NCI-H748 (cell line): ENCODE results near the gene MNDA.

Experiments
- DNase-seq: peaks from one replicate; lab custom pipeline; 2025; ENCODE audit not compliant: unreplicated experiment; lab: John Stamatoyannopoulos, UW

The MNDA gene

GRCh38 chr1:158830904-158831507 is at the start of gene MNDA:
MNDA (plus strand) TSS chr1:158831351; CDS start chr1:158842154, 10,803 bp downstream.
- no peak for DNase-seq

- DNase-seq, result no peak
Observed at GRCh38 chr1:158793604-158794003, 37.5 kb upstream of the MNDA start.

- no peak for DNase-seq
Observed at GRCh38 chr1:158794247-158794646, 36.9 kb upstream of the MNDA start.

- DNase-seq, result no peak
Observed at GRCh38 chr1:158798531-158798930, 32.6 kb upstream of the MNDA start.

GRCh38 chr1:158799689-158800088 is 31.5 kb upstream of the MNDA start:
- no peak for DNase-seq

GRCh38 chr1:158800526-158800925 is 30.6 kb upstream of the MNDA start:
- DNase-seq, result no peak

GRCh38 chr1:158801396-158801795 is 29.8 kb upstream of the MNDA start:
- DNase-seq, result no peak

- no peak for DNase-seq
Observed at GRCh38 chr1:158803678-158804077, 27.5 kb upstream of the MNDA start.

GRCh38 chr1:158806916-158807536 is 24.1 kb upstream of the MNDA start:
- DNase-seq, result no peak

- DNase-seq, result no peak
Observed at GRCh38 chr1:158809256-158809655, 21.9 kb upstream of the MNDA start.

GRCh38 chr1:158809862-158810261 is 21.3 kb upstream of the MNDA start:
- DNase-seq, result no peak

GRCh38 chr1:158810311-158810710 is 20.8 kb upstream of the MNDA start:
- DNase-seq, result no peak

- DNase-seq, result no peak
Observed at GRCh38 chr1:158812336-158812735, 18.8 kb upstream of the MNDA start.

- DNase-seq, result no peak
Observed at GRCh38 chr1:158813164-158813563, 18.0 kb upstream of the MNDA start.

GRCh38 chr1:158814970-158815369 is 16.2 kb upstream of the MNDA start:
- DNase-seq, result no peak

GRCh38 chr1:158818560-158818959 is 12.6 kb upstream of the MNDA start:
- no peak for DNase-seq

- no peak for DNase-seq
Observed at GRCh38 chr1:158818975-158819431, 12.1 kb upstream of the MNDA start.

GRCh38 chr1:158819461-158820443 is 11.4 kb upstream of the MNDA start:
- DNase-seq, result no peak

- no peak for DNase-seq
Observed at GRCh38 chr1:158821723-158822122, 9.4 kb upstream of the MNDA start.

- DNase-seq, result no peak
Observed at GRCh38 chr1:158830074-158830677, 975 bp upstream of the MNDA start.

- no peak for DNase-seq
Observed at GRCh38 chr1:158833264-158833663, 2.1 kb downstream of the MNDA start.
